H1 (cell line): Measurements from ENCODE around the gene SLC22A8. TPM values are rescaled to one million over a fixed set of nuclear protein-coding genes. Genes with fewer than 3 reads are reported as not detected.

Source experiments
- CTCF ChIA-PET: fragments of 300-600 bp; sonication (Branson Sonifier 250); formaldehyde crosslinking; loops from one replicate; lab custom pipeline; 2021; ENCODE audit not compliant: partially characterized antibody; lab: Charles Lee
- POLR2A ChIA-PET: fragments of 300-600 bp; sonication (Branson Sonifier 250); formaldehyde crosslinking; loops from one replicate; lab custom pipeline; 2021; ENCODE audit warnings: inconsistent platforms; ENCODE audit not compliant: partially characterized antibody; lab: Charles Lee
- DNase-seq, 2 experiments: peaks; one replicate each; pipeline versions ENCODE4 v3.0.0 to v3.0.0-alpha.2; 2010 to 2022; ENCODE audit warnings: low spot score in 2 of 2, low read depth in 1 of 2, mixed read lengths in 1 of 2
- FAIRE-seq: peaks from 2 replicates; lab custom pipeline; 2011; peaks lifted over from hg19 to GRCh38; lab: Jason Lieb, UNC
- H2AFZ ChIP-seq: 2 replicates; pipeline ENCODE4 v1.8.1; 2012; ENCODE audit warnings: low read length, inconsistent platforms
- H2AK5ac ChIP-seq: 2 replicates; pipeline ENCODE4 v1.6.1; 2013; ENCODE audit warnings: low read depth, low read length
- H2BK120ac ChIP-seq: replicated peaks from 2 replicates; pipeline ENCODE3; 2013; ENCODE audit warnings: low read depth, low read length, inconsistent platforms
- H2BK12ac ChIP-seq: 2 replicates; pipeline ENCODE4 v1.6.1; 2013; ENCODE audit warnings: low read depth, low read length
- H2BK15ac ChIP-seq: 2 replicates; pipeline ENCODE4 v1.6.1; 2013; ENCODE audit warnings: low read length
- H2BK20ac ChIP-seq: 2 replicates; pipeline ENCODE4 v1.6.1; 2013; ENCODE audit warnings: low read length
- H2BK5ac ChIP-seq: 2 replicates; pipeline ENCODE4 v1.6.1; 2013; ENCODE audit warnings: low read depth, low read length
- H3K14ac ChIP-seq: 2 replicates; pipeline ENCODE4 v1.6.1; 2013; ENCODE audit warnings: inconsistent platforms; ENCODE audit not compliant: insufficient read length
- H3K18ac ChIP-seq: 2 replicates; pipeline ENCODE4 v1.6.1; 2013; ENCODE audit warnings: low read length; ENCODE audit errors: extremely low read depth
- H3K23ac ChIP-seq: 2 replicates; pipeline ENCODE4 v1.6.1; 2013; ENCODE audit warnings: inconsistent platforms; ENCODE audit not compliant: insufficient read length
- H3K23me2 ChIP-seq: 2 replicates; pipeline ENCODE4 v1.6.1; 2013; ENCODE audit warnings: low read depth, low read length
- H3K27ac ChIP-seq: 2 replicates; pipeline ENCODE4 v1.6.1; 2011; ENCODE audit warnings: low read depth, low read length, inconsistent platforms
- H3K27me3 ChIP-seq, 4 experiments: replicated peaks in 1 of 4; 1 replicate in 1 of 4; 2 replicates in 3 of 4; pipeline versions ENCODE4 v1.6.1 to v1.8.1; 2011 to 2013; ENCODE audit warnings: low read length in 3 of 4, mild to moderate bottlenecking in 3 of 4, inconsistent platforms in 2 of 4, mixed read lengths in 2 of 4, moderate library complexity in 1 of 4; ENCODE audit not compliant: control insufficient read depth in 3 of 4, insufficient read depth in 3 of 4; ENCODE audit errors: extremely low read depth in 1 of 4
- H3K36me3 ChIP-seq, 4 experiments: 2 replicates each; pipeline versions ENCODE4 v1.6.1 to v1.8.1; 2011 to 2013; ENCODE audit warnings: mild to moderate bottlenecking in 4 of 4, low read length in 3 of 4, moderate library complexity in 2 of 4, control low read depth in 1 of 4, inconsistent platforms in 1 of 4; ENCODE audit not compliant: insufficient read depth in 4 of 4, control insufficient read depth in 2 of 4
- H3K4ac ChIP-seq: replicated peaks from 2 replicates; pipeline ENCODE3; 2013; ENCODE audit warnings: low read length, low read depth, mixed read lengths, inconsistent platforms; ENCODE audit not compliant: insufficient read length
- H3K4me1 ChIP-seq, 4 experiments: replicated peaks in 1 of 4; 1 replicate in 1 of 4; 2 replicates in 3 of 4; pipeline versions ENCODE4 v1.6.1 to v1.8.1; 2011 to 2013; ENCODE audit warnings: low read length in 3 of 4, inconsistent platforms in 2 of 4, mixed read lengths in 1 of 4; ENCODE audit not compliant: insufficient read depth in 4 of 4, control insufficient read depth in 3 of 4
- H3K4me2 ChIP-seq, 2 experiments: 2 replicates each; pipeline versions ENCODE4 v1.6.1 to v1.8.1; 2011 to 2013; ENCODE audit warnings: low read depth in 2 of 2, low read length in 2 of 2, control low read depth in 1 of 2, inconsistent platforms in 1 of 2, mild to moderate bottlenecking in 1 of 2; ENCODE audit not compliant: insufficient read depth in 1 of 2
- H3K4me3 ChIP-seq, 4 experiments: fragments of 200-600, 300-600 bp in 1 of 4; sonication (generic), shearing (Covaris generic), sonication (Bioruptor Twin) in 1 of 4; 2 replicates each; pipeline versions ENCODE4 v1.5.1 to v1.8.1; 2011 to 2016; ENCODE audit warnings: low read length in 4 of 4, low read depth in 3 of 4, control low read depth in 2 of 4, inconsistent platforms in 2 of 4, mild to moderate bottlenecking in 2 of 4, mixed read lengths in 1 of 4, moderate library complexity in 1 of 4; ENCODE audit not compliant: insufficient read depth in 2 of 4; ENCODE audit errors: extremely low read depth in 1 of 4
- H3K56ac ChIP-seq: replicated peaks from 2 replicates; pipeline ENCODE3; 2013; ENCODE audit warnings: low read depth, mild to moderate bottlenecking, mixed read lengths, low read length, inconsistent platforms; ENCODE audit not compliant: insufficient read length
- H3K79me1 ChIP-seq: 2 replicates; pipeline ENCODE4 v1.6.1; 2013; ENCODE audit warnings: low read depth, low read length, control low read depth
- H3K79me2 ChIP-seq, 2 experiments: 2 replicates each; pipeline versions ENCODE4 v1.6.1 to v1.8.1; 2012 to 2013; ENCODE audit warnings: low read length in 2 of 2, mild to moderate bottlenecking in 2 of 2, inconsistent platforms in 1 of 2; ENCODE audit not compliant: insufficient read depth in 2 of 2, control insufficient read depth in 1 of 2
- H3K9ac ChIP-seq, 4 experiments: replicated peaks in 1 of 4; 1 replicate in 1 of 4; 2 replicates in 3 of 4; pipeline versions ENCODE4 v1.6.1 to v1.8.1; 2011 to 2013; ENCODE audit warnings: low read depth in 3 of 4, low read length in 3 of 4, control low read depth in 2 of 4, mild to moderate bottlenecking in 2 of 4, moderate library complexity in 2 of 4, inconsistent platforms in 1 of 4; ENCODE audit errors: extremely low read depth in 1 of 4
- H3K9me3 ChIP-seq, 2 experiments: 2 replicates each; pipeline versions ENCODE4 v1.6.1 to v1.8.1; 2012 to 2013; ENCODE audit warnings: mild to moderate bottlenecking in 2 of 2, moderate library complexity in 2 of 2, control low read depth in 1 of 2, inconsistent platforms in 1 of 2, low read depth in 1 of 2, low read length in 1 of 2, mixed read lengths in 1 of 2; ENCODE audit not compliant: insufficient read depth in 2 of 2
- H4K20me1 ChIP-seq, 2 experiments: replicated peaks in 1 of 2; 2 replicates each; pipeline versions ENCODE3 to v1.8.1; 2011 to 2013; ENCODE audit warnings: inconsistent platforms in 2 of 2, low read length in 2 of 2, mild to moderate bottlenecking in 1 of 2; ENCODE audit not compliant: insufficient read depth in 2 of 2, control insufficient read depth in 1 of 2
- H4K5ac ChIP-seq: 2 replicates; pipeline ENCODE4 v1.6.1; 2013; ENCODE audit warnings: low read length, low read depth, mixed read lengths, inconsistent platforms; ENCODE audit not compliant: insufficient read length
- H4K8ac ChIP-seq: 2 replicates; pipeline ENCODE4 v1.8.0; 2013; ENCODE audit warnings: mild to moderate bottlenecking, moderate library complexity, low read length, inconsistent platforms; ENCODE audit not compliant: insufficient read depth; ENCODE audit errors: extremely low read depth
- H4K91ac ChIP-seq: replicated peaks from 2 replicates; pipeline ENCODE3; 2013; ENCODE audit warnings: low read length, mixed read lengths, inconsistent platforms; ENCODE audit not compliant: insufficient read length
- CHD2 ChIP-seq: IDR thresholded peaks from 2 replicates; pipeline ENCODE4 v1.6.1; 2012; ENCODE audit warnings: low read length, improper control_type of control experiment
- CTBP2 ChIP-seq: IDR thresholded peaks from 2 replicates; pipeline ENCODE4 v1.7.0; 2011; ENCODE audit warnings: borderline replicate concordance, mild to moderate bottlenecking, moderate library complexity, mixed read lengths, low read length; ENCODE audit not compliant: insufficient read depth, insufficient read length
- SAP30 ChIP-seq: fragments of 300-600 bp; sonication (generic); IDR thresholded peaks from 2 replicates; pipeline ENCODE4 v1.7.1; 2012; ENCODE audit warnings: low read length, moderate library complexity, mild to moderate bottlenecking, inconsistent platforms; ENCODE audit not compliant: insufficient read depth, insufficient replicate concordance
- TCF12 ChIP-seq: IDR thresholded peaks from 2 replicates; pipeline ENCODE4 v1.6.1; 2011; ENCODE audit warnings: low read depth, mild to moderate bottlenecking, low read length
- WGBS, 2 experiments: shearing (Covaris generic) in 1 of 2; methylation state at CpG; one replicate each; pipeline versions ENCODE4 v1.1.6 to v1.1.7; 2013 to 2015; ENCODE audit warnings: low lambda C conversion rate in 2 of 2, mixed read lengths in 2 of 2, inconsistent platforms in 1 of 2, low coverage in 1 of 2, missing lambda C conversion rate in 1 of 2; ENCODE audit not compliant: insufficient replicate concordance in 2 of 2, insufficient coverage in 1 of 2, insufficient read length in 1 of 2; ENCODE audit errors: extremely low coverage in 1 of 2, missing lambda C conversion rate in 1 of 2; 5-methylcytosine and 5-hydroxymethylcytosine counted together
- polyA plus RNA-seq, 7 experiments: library from polyadenylated mRNA; depleted of rRNA in 3 of 7; stranded (reverse) in 5 of 7; unstranded in 2 of 7; fragments of >200 nt in 5 of 7; fragments of 200-250 nt in 2 of 7; gene quantifications; 1 replicate in 5 of 7; 2 replicates in 1 of 7; 4 replicates in 1 of 7; pipeline versions ENCODE4 v1.2.1 to v1.2.3, GENCODE V29; 2011 to 2013; ENCODE audit warnings: missing spikeins in 2 of 7, mixed read lengths in 2 of 7
- total RNA-seq: library from RNA; stranded (reverse); fragmentation: NEBNext Ultra II Directional; extraction: Animal tissue kit (Norgen Biotek cat#: 25700); gene quantifications from 2 replicates; pipeline ENCODE4 v1.2.1, GENCODE V29; 2021

Gene SLC22A8
- total and polyA plus RNA-seq, 2 of the 8 experiments (the other 6 are each of a cell fraction or from before 2014, with no cell fraction given) = not detected

DNA sequence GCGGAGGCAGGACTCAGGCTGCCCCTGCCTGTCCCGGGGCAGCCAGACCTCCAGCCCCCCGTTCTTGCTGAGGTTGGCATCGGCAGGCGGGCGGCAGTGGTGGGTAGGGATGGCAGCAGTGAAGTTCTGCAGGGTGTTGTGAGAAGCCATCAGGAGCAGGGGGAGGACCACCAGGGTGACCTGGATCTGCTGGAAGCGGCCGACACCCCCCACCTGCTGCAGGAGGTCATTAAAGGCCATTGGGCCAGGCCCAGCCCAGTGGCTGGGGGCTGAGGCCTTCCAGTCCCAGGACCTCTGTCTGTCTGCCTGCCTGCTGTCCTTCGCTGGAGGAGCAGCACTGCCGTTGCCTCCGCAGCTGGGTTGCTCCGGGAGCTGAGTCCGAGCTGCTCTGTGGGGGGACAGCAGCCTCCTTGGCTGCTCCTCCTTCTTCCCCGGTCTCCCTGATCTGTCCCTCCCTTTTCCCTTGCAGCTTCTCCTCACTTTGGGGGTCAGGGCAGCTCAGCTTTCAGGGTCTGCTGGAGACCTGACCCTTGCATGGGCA lies 31.1 kb downstream of the SLC22A8 start, which contains the start of gene SLC22A6:
Gene SLC22A6, minus strand, starts transcription at position 517 of the 541 bp plus-strand sequence. Its CDS starts 277 bp downstream, at position 240.
- H4K91ac ChIP-seq = no peak within 1 kb of the TSS
- 79% methylated on average over 14 of the region's 14 CpGs; no CpG with 5 or more reads in 1 of the 2 experiments for WGBS, 2 experiments
- no peak for DNase-seq
- no peak within 1 kb of the TSS for H3K23ac ChIP-seq
- H3K4ac ChIP-seq = no peak within 1 kb of the TSS
- no peak within 1 kb of the TSS for H2BK12ac ChIP-seq
- H2AFZ ChIP-seq = no peak within 1 kb of the TSS
- H3K27ac ChIP-seq = no peak within 1 kb of the TSS
- no peaks in the 10 kb centered on the region for H3K27me3 ChIP-seq
- no peaks in the 10 kb centered on the region for H3K9me3 ChIP-seq
- H3K56ac ChIP-seq = no peak within 1 kb of the TSS
- no peak within 1 kb of the TSS for H2BK20ac ChIP-seq
- TF ChIP-seq CTBP2 (no peak), CHD2 (no peak), TCF12 (no peak), SAP30 (no peak)
- CTCF ChIA-PET = interaction anchor here (0.9 to 13.2 kb wide), 5 partner anchors 9 to 78 kb away, joined by 3 to 201 read pairs (median 5); no protein-coding TSS in a partner anchor
- no peak within 1 kb of the TSS for H3K14ac ChIP-seq
- no peak within 1 kb of the TSS for H3K9ac ChIP-seq
- H4K8ac ChIP-seq = no peak within 1 kb of the TSS
- H3K4me1 ChIP-seq = 0 out of 7 replicates have a peak, but pooled peaks cover 0 to 2% (median 0%) of the 10 kb centered on the region in 4 experiments
- H3K36me3 ChIP-seq = no peaks in the 10 kb centered on the region
- H4K20me1 ChIP-seq = no peaks in the 10 kb centered on the region
- POLR2A ChIA-PET = no interaction called here
- H2AK5ac ChIP-seq = no peak within 1 kb of the TSS
- H2BK5ac ChIP-seq = no peak within 1 kb of the TSS
- H2BK15ac ChIP-seq = no peak within 1 kb of the TSS
- no peaks in the 10 kb centered on the region for H3K79me2 ChIP-seq
- no peak within 1 kb of the TSS for H3K4me2 ChIP-seq
- H2BK120ac ChIP-seq = no peak within 1 kb of the TSS
- H3K79me1 ChIP-seq = no peaks in the 10 kb centered on the region
- FAIRE-seq = no peak
- H3K18ac ChIP-seq = no peak within 1 kb of the TSS
- no peaks in the 10 kb centered on the region for H3K23me2 ChIP-seq
- no peak within 1 kb of the TSS for H4K5ac ChIP-seq
- H3K4me3 ChIP-seq = no peak within 1 kb of the TSS
